ENCODE results near the gene ZMYM4.

Gene ZMYM4

GRCh38 chr1:35264035-35264434, 4.5 kb upstream of the ZMYM4 start:
- H3K27ac Mint-ChIP-seq, result no peak overlapping the region
- H3K36me3 Mint-ChIP-seq, result peaks cover 4% of the 10 kb centered on the region

GRCh38 chr1:35264871-35265270, 3.6 kb upstream of the ZMYM4 start:
- H3K9me3 Mint-ChIP-seq (ENCODE audit: low read depth), result no peaks in the 10 kb centered on the region
- H3K27me3 Mint-ChIP-seq, result peaks cover 4% of the 10 kb centered on the region
- no peak overlapping the region for H3K27ac Mint-ChIP-seq
- H3K4me3 Mint-ChIP-seq, result no peak overlapping the region
- peaks cover 13% of the 10 kb centered on the region for H3K4me1 Mint-ChIP-seq (ENCODE audit: low read depth)
- H3K36me3 Mint-ChIP-seq, result peaks cover 4% of the 10 kb centered on the region

More at GRCh38 chr1:35264035-35264434, 4.5 kb upstream of the ZMYM4 start:
- Mint-ChIP-seq H3K9me3 (ENCODE audit: low read depth) (no peaks in the 10 kb centered on the region), H3K27me3 (peaks cover 4% of the 10 kb centered on the region), H3K4me1 (ENCODE audit: low read depth) (peaks cover 7% of the 10 kb centered on the region), H3K4me3 (no peak overlapping the region)

GRCh38 chr1:35266306-35266705, 2.2 kb upstream of the ZMYM4 start:
- Mint-ChIP-seq H3K27ac (no peak overlapping the region), H3K4me3 (no peak overlapping the region), H3K9me3 (ENCODE audit: low read depth) (no peaks in the 10 kb centered on the region), H3K4me1 (ENCODE audit: low read depth) (peaks cover 23% of the 10 kb centered on the region), H3K36me3 (peaks cover 4% of the 10 kb centered on the region), H3K27me3 (peaks cover 4% of the 10 kb centered on the region)

GRCh38 chr1:35269201-35269988, 886 bp downstream of the ZMYM4 start:
- H3K36me3 Mint-ChIP-seq, result peaks cover 8% of the 10 kb centered on the region
- H3K4me3 Mint-ChIP-seq, result peak overlapping the region; percentile 88
- no peaks in the 10 kb centered on the region for H3K27me3 Mint-ChIP-seq
- H3K4me1 Mint-ChIP-seq (ENCODE audit: low read depth), result peaks cover 38% of the 10 kb centered on the region
- H3K27ac Mint-ChIP-seq, result peak overlapping the region; percentile 83
- H3K9me3 Mint-ChIP-seq (ENCODE audit: low read depth), result no peaks in the 10 kb centered on the region

- Mint-ChIP-seq H3K27me3 (no peaks in the 10 kb centered on the region), H3K27ac (peak overlapping the region; percentile 83), H3K4me3 (peak overlapping the region; percentile 88), H3K36me3 (peaks cover 8% of the 10 kb centered on the region), H3K9me3 (ENCODE audit: low read depth) (no peaks in the 10 kb centered on the region), H3K4me1 (ENCODE audit: low read depth) (peaks cover 41% of the 10 kb centered on the region)
These were observed 1.4 kb downstream of the ZMYM4 start for GRCh38 chr1:35269989-35270289.

- H3K4me1 Mint-ChIP-seq (ENCODE audit: low read depth), result peaks cover 41% of the 10 kb centered on the region
- no peaks in the 10 kb centered on the region for H3K27me3 Mint-ChIP-seq
- H3K27ac Mint-ChIP-seq, result no peak overlapping the region
- no peaks in the 10 kb centered on the region for H3K9me3 Mint-ChIP-seq (ENCODE audit: low read depth)
- H3K4me3 Mint-ChIP-seq, result peak overlapping the region; percentile 88
- H3K36me3 Mint-ChIP-seq, result peaks cover 8% of the 10 kb centered on the region
These were observed 2.3 kb downstream of the ZMYM4 start for GRCh38 chr1:35270836-35271235.

GRCh38 chr1:35274197-35274596, 5.7 kb downstream of the ZMYM4 start:
- H3K4me3 Mint-ChIP-seq, result no peak overlapping the region
- H3K27me3 Mint-ChIP-seq, result no peaks in the 10 kb centered on the region
- no peak overlapping the region for H3K27ac Mint-ChIP-seq
- H3K9me3 Mint-ChIP-seq (ENCODE audit: low read depth), result no peaks in the 10 kb centered on the region
- peaks cover 38% of the 10 kb centered on the region for H3K4me1 Mint-ChIP-seq (ENCODE audit: low read depth)
- peaks cover 11% of the 10 kb centered on the region for H3K36me3 Mint-ChIP-seq

- H3K9me3 Mint-ChIP-seq (ENCODE audit: low read depth), result no peaks in the 10 kb centered on the region
- H3K4me1 Mint-ChIP-seq (ENCODE audit: low read depth), result peaks cover 13% of the 10 kb centered on the region
- H3K4me3 Mint-ChIP-seq, result no peak overlapping the region
- H3K36me3 Mint-ChIP-seq, result peaks cover 21% of the 10 kb centered on the region
- no peaks in the 10 kb centered on the region for H3K27me3 Mint-ChIP-seq
- H3K27ac Mint-ChIP-seq, result no peak overlapping the region
These were observed 10.5 kb downstream of the ZMYM4 start for GRCh38 chr1:35278886-35279554.

GRCh38 chr1:35279555-35279904, 11.0 kb downstream of the ZMYM4 start:
- H3K27me3 Mint-ChIP-seq, result no peaks in the 10 kb centered on the region
- H3K4me3 Mint-ChIP-seq, result no peak overlapping the region
- H3K9me3 Mint-ChIP-seq (ENCODE audit: low read depth), result no peaks in the 10 kb centered on the region
- peaks cover 15% of the 10 kb centered on the region for H3K4me1 Mint-ChIP-seq (ENCODE audit: low read depth)
- H3K27ac Mint-ChIP-seq, result no peak overlapping the region
- peaks cover 25% of the 10 kb centered on the region for H3K36me3 Mint-ChIP-seq

GRCh38 chr1:35280006-35280405, 11.5 kb downstream of the ZMYM4 start:
- Mint-ChIP-seq H3K27me3 (no peaks in the 10 kb centered on the region), H3K4me1 (ENCODE audit: low read depth) (peaks cover 17% of the 10 kb centered on the region), H3K4me3 (no peak overlapping the region), H3K9me3 (ENCODE audit: low read depth) (no peaks in the 10 kb centered on the region), H3K27ac (no peak overlapping the region), H3K36me3 (peaks cover 27% of the 10 kb centered on the region)

GRCh38 chr1:35281565-35281964, 13.1 kb downstream of the ZMYM4 start:
- Mint-ChIP-seq H3K27me3 (no peaks in the 10 kb centered on the region), H3K4me3 (no peak overlapping the region), H3K4me1 (ENCODE audit: low read depth) (peaks cover 30% of the 10 kb centered on the region), H3K36me3 (peaks cover 27% of the 10 kb centered on the region), H3K9me3 (ENCODE audit: low read depth) (no peaks in the 10 kb centered on the region), H3K27ac (no peak overlapping the region)

GRCh38 chr1:35282172-35282571, 13.7 kb downstream of the ZMYM4 start:
- Mint-ChIP-seq H3K36me3 (peaks cover 27% of the 10 kb centered on the region), H3K27ac (no peak overlapping the region), H3K4me1 (ENCODE audit: low read depth) (peaks cover 32% of the 10 kb centered on the region), H3K27me3 (no peaks in the 10 kb centered on the region), H3K4me3 (no peak overlapping the region), H3K9me3 (ENCODE audit: low read depth) (no peaks in the 10 kb centered on the region)

GRCh38 chr1:35284852-35285251, 16.3 kb downstream of the ZMYM4 start:
- peaks cover 45% of the 10 kb centered on the region for H3K4me1 Mint-ChIP-seq (ENCODE audit: low read depth)
- peak overlapping the region; percentile 10 for H3K27ac Mint-ChIP-seq
- H3K9me3 Mint-ChIP-seq (ENCODE audit: low read depth), result no peaks in the 10 kb centered on the region
- no peaks in the 10 kb centered on the region for H3K27me3 Mint-ChIP-seq
- no peak overlapping the region for H3K4me3 Mint-ChIP-seq
- peaks cover 20% of the 10 kb centered on the region for H3K36me3 Mint-ChIP-seq

- Mint-ChIP-seq H3K4me3 (peak overlapping the region; percentile 60), H3K9me3 (ENCODE audit: low read depth) (no peaks in the 10 kb centered on the region), H3K36me3 (peaks cover 17% of the 10 kb centered on the region), H3K27ac (peak overlapping the region; percentile 51), H3K4me1 (ENCODE audit: low read depth) (peaks cover 48% of the 10 kb centered on the region), H3K27me3 (no peaks in the 10 kb centered on the region)
These were observed 17.5 kb downstream of the ZMYM4 start for GRCh38 chr1:35285771-35286606.

Data from activated naive CD8-positive, alpha-beta T cell (primary cell).